ENCODE measurements around the gene PKN1. TPM values are rescaled to one million over a fixed set of nuclear protein-coding genes. Genes with fewer than 3 reads are reported as not detected.

PKN1 gene
- total and polyA plus RNA-seq, 2 experiments from 2014 or later = 47.2 to 128 TPM

DNA sequence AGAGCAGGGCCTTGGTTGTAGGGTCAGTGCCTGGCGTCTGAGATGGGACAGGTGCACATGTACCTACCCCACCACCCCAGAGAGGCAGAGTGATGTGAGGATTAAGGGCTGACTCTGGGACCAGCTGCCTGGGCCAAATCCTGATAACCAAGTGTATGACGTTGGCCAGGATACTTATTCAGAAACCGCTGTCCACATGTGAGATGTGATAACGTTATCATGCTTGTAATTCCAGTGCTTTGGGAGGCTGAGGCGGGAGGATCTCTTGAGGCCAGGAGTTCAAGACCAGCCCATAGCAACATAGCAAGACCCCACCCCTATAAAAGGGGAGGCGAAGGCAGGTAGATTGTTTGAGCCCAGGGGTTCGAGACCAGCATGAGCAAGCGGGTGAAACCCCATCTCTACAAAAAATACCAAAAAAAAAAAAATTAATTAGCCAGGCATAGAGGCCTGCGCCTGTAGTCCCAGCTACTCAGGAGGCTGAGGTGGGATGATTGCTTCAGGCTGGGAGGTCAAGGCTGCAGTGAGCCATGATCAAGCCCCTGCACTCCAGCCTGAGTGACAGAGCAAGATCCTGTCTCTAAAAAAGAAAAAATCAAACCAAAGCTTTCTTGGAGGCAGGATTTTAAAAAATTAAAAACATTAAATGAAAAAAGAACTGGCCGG lies 41.8 kb upstream of the PKN1 start:
- Histone ChIP-seq H3K9me3 (ENCODE audit: low read depth) (no peaks in the 10 kb centered on the region), H3K4me2 (ENCODE audit: unreplicated experiment) (no peak overlapping the region), H3K36me3 (ENCODE audit: low read depth) (peaks cover 7% of the 10 kb centered on the region; the same call in 1 of the 2 replicates), H3K9ac (no peak overlapping the region), H3K4me3 (no peak overlapping the region), H3K27ac (no peak overlapping the region), H3K79me2 (ENCODE audit: insufficient read depth) (peaks cover 17% of the 10 kb centered on the region), H2AFZ (no peak overlapping the region), H3F3A (ENCODE audit: insufficient read depth) (no peaks in the 10 kb centered on the region), H3K9me2 (ENCODE audit: insufficient read depth) (no peaks in the 10 kb centered on the region), H3K4me1 (ENCODE audit: insufficient read depth) (no peaks in the 10 kb centered on the region), H3K27me3 (replicated peaks; ENCODE audit: insufficient read depth) (no peaks in the 10 kb centered on the region), H4K20me1 (ENCODE audit: insufficient read depth) (no peaks in the 10 kb centered on the region)
- TF ChIP-seq EZH2 (IDR thresholded peaks at IDR 0.05; ENCODE audit: insufficient read depth, poor library complexity, severe bottlenecking) (no peak), EZH2phosphoT487 (IDR thresholded peaks at IDR 0.05; ENCODE audit: insufficient read depth, low read depth) (no peak)
- in situ Hi-C loops (cut with MboI) = no loop called here
- 91 to 96% methylated on average over 10 of the region's 10 CpGs for WGBS, 2 experiments (ENCODE audit: low coverage in 1 of 2, low lambda C conversion rate in 2 of 2, missing lambda C conversion rate in 2 of 2)
- DNase-seq = no peak

GRCh38 chr19:14393329-14393728 lies 39.8 kb upstream of the PKN1 start:
- TF ChIP-seq EZH2phosphoT487 (IDR thresholded peaks at IDR 0.05; ENCODE audit: insufficient read depth, low read depth) = no peak
- TF ChIP-seq EZH2 (IDR thresholded peaks at IDR 0.05; ENCODE audit: insufficient read depth, poor library complexity, severe bottlenecking) = no peak
- H3K4me1 ChIP-seq (ENCODE audit: insufficient read depth) = no peaks in the 10 kb centered on the region
- H3K36me3 ChIP-seq (ENCODE audit: low read depth) = peaks cover 7% of the 10 kb centered on the region; the same call in 1 of the 2 replicates

DNA sequence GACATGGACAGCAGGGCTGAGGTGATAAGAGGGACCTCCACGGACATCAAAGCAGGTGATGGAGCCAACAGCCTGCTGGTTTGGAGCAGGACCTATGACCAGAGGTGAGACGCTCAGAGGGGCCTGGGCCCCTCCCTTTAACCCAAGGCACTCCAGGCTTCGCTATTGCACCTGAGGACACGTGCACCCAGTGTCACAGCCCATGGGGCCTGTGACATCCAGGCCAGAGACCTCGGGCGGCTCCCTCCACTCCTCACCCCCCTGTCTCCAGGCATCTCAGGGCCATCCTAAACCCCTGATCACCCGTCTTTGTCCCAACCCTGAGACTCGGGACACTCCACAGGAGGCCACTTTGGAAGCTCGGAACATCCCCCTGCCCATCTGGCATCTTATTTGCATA lies 38.9 kb upstream of the PKN1 start:
- Histone ChIP-seq H3K9me2 (ENCODE audit: insufficient read depth) (no peaks in the 10 kb centered on the region), H3F3A (ENCODE audit: insufficient read depth) (no peaks in the 10 kb centered on the region; the same call in 1 of the 2 replicates), H3K4me2 (ENCODE audit: unreplicated experiment) (no peak overlapping the region), H3K27me3 (replicated peaks; ENCODE audit: insufficient read depth) (no peaks in the 10 kb centered on the region), H3K4me3 (no peak overlapping the region), H3K9ac (no peak overlapping the region), H3K27ac (no peak overlapping the region), H3K4me1 (ENCODE audit: insufficient read depth) (no peaks in the 10 kb centered on the region), H3K36me3 (ENCODE audit: low read depth) (peaks cover 7% of the 10 kb centered on the region; the same call in 1 of the 2 replicates), H3K79me2 (ENCODE audit: insufficient read depth) (no peaks in the 10 kb centered on the region), H4K20me1 (ENCODE audit: insufficient read depth) (no peaks in the 10 kb centered on the region), H2AFZ (no peak overlapping the region), H3K9me3 (ENCODE audit: low read depth) (no peaks in the 10 kb centered on the region)
- TF ChIP-seq EZH2phosphoT487 (IDR thresholded peaks at IDR 0.05; ENCODE audit: insufficient read depth, low read depth) = no peak
- TF ChIP-seq EZH2 (IDR thresholded peaks at IDR 0.05; ENCODE audit: insufficient read depth, poor library complexity, severe bottlenecking) = no peak
- 99 to 100% methylated on average over 9 of the region's 9 CpGs for WGBS, 2 experiments (ENCODE audit: low coverage in 1 of 2, low lambda C conversion rate in 2 of 2, missing lambda C conversion rate in 2 of 2)
- DNase-seq = no peak
- in situ Hi-C loops (cut with MboI) = no loop called here

More at GRCh38 chr19:14393329-14393728, 39.8 kb upstream of the PKN1 start:
- Histone ChIP-seq H4K20me1 (ENCODE audit: insufficient read depth) (no peaks in the 10 kb centered on the region), H3F3A (ENCODE audit: insufficient read depth) (no peaks in the 10 kb centered on the region), H3K4me3 (no peak overlapping the region), H3K9me2 (ENCODE audit: insufficient read depth) (no peaks in the 10 kb centered on the region), H3K9me3 (ENCODE audit: low read depth) (no peaks in the 10 kb centered on the region), H3K27ac (no peak overlapping the region), H3K79me2 (ENCODE audit: insufficient read depth) (no peaks in the 10 kb centered on the region), H3K9ac (no peak overlapping the region), H3K27me3 (replicated peaks; ENCODE audit: insufficient read depth) (no peaks in the 10 kb centered on the region), H2AFZ (no peak overlapping the region), H3K4me2 (ENCODE audit: unreplicated experiment) (no peak overlapping the region)
- no peak for DNase-seq
- in situ Hi-C loops (cut with MboI) = no loop called here
- WGBS, 2 experiments (ENCODE audit: low coverage in 1 of 2, low lambda C conversion rate in 2 of 2, missing lambda C conversion rate in 2 of 2) = 80 to 84% methylated on average over 5 of the region's 5 CpGs

DNA sequence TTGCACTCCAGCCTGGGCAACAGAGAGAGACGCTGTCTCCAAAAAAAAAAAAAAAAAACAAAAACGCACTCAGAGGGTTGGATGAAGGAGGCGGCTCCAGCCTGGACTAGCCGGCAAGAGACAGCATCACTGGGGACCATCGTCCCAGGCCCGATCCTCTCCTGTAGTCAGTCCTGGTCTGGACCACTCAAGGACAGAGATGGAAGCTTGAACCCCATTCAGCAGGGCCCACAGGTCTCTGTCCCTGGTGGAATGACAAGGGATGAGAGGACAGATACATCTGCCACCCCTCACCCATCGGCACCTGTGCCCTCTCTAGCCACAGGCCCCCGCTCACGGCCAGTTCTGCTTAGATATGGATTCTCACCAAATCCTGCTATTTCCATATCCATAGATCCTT lies 37.8 kb upstream of the PKN1 start:
- Histone ChIP-seq H3K9me2 (ENCODE audit: insufficient read depth) (no peaks in the 10 kb centered on the region), H4K20me1 (ENCODE audit: insufficient read depth) (no peaks in the 10 kb centered on the region), H3K79me2 (ENCODE audit: insufficient read depth) (no peaks in the 10 kb centered on the region), H3K4me1 (ENCODE audit: insufficient read depth) (no peaks in the 10 kb centered on the region), H3K4me3 (no peak overlapping the region), H3K9me3 (ENCODE audit: low read depth) (no peaks in the 10 kb centered on the region), H3K27ac (no peak overlapping the region), H3K36me3 (ENCODE audit: low read depth) (peaks cover 7% of the 10 kb centered on the region; the same call in 1 of the 2 replicates), H3K9ac (no peak overlapping the region), H3K4me2 (ENCODE audit: unreplicated experiment) (no peak overlapping the region), H3K27me3 (replicated peaks; ENCODE audit: insufficient read depth) (no peaks in the 10 kb centered on the region), H3F3A (ENCODE audit: insufficient read depth) (peaks cover 5% of the 10 kb centered on the region), H2AFZ (no peak overlapping the region)
- WGBS, 2 experiments (ENCODE audit: low coverage in 1 of 2, low lambda C conversion rate in 2 of 2, missing lambda C conversion rate in 2 of 2) = 82 to 92% methylated on average over 9 of the region's 9 CpGs
- DNase-seq = no peak
- in situ Hi-C loops (cut with MboI) = loop anchor here (5.0 kb wide), 1 partner anchor 372 kb away; no protein-coding TSS in a partner anchor
- TF ChIP-seq EZH2phosphoT487 (IDR thresholded peaks at IDR 0.05; ENCODE audit: insufficient read depth, low read depth) (no peak), EZH2 (IDR thresholded peaks at IDR 0.05; ENCODE audit: insufficient read depth, poor library complexity, severe bottlenecking) (no peak)

Measured in GM23248 (cell line).